Hepatocyte (in vitro differentiated cells): ENCODE results near the gene ZNF207. TPM values are rescaled to one million over a fixed set of nuclear protein-coding genes. Genes with fewer than 3 reads are reported as not detected.

ENCODE experiments used
- DNase-seq: peaks from one replicate; pipeline ENCODE4 v3.0.0-alpha.2; 2016; ENCODE audit warnings: low spot score
- H2AFZ ChIP-seq: fragments of 200-600 bp; sonication (generic); 2 replicates; pipeline ENCODE4 v1.6.0; 2016; ENCODE audit warnings: antibody characterized with exemption, mild to moderate bottlenecking
- H3K27ac ChIP-seq: fragments of 200-600 bp; sonication (generic); 2 replicates; pipeline ENCODE4 v1.5.1; 2016; ENCODE audit warnings: mild to moderate bottlenecking
- H3K27me3 ChIP-seq: fragments of 200-600 bp; sonication (generic); 2 replicates; pipeline ENCODE4 v1.6.1; 2016
- H3K36me3 ChIP-seq: fragments of 200-600 bp; sonication (generic); replicated peaks from 2 replicates; pipeline ENCODE4 v1.5.1; 2016; ENCODE audit warnings: low read depth; ENCODE audit not compliant: insufficient read depth
- H3K4me1 ChIP-seq: fragments of 200-600 bp; sonication (generic); 2 replicates; pipeline ENCODE4 v1.5.1; 2016; ENCODE audit warnings: mild to moderate bottlenecking, moderate library complexity; ENCODE audit not compliant: insufficient read depth
- H3K4me2 ChIP-seq: fragments of 200-600 bp; sonication (generic); 2 replicates; pipeline ENCODE4 v1.6.0; 2016
- H3K4me3 ChIP-seq: fragments of 200-600 bp; sonication (generic); 2 replicates; pipeline ENCODE4 v1.5.1; 2016; ENCODE audit warnings: mild to moderate bottlenecking
- H3K79me2 ChIP-seq: fragments of 200-600 bp; sonication (generic); 2 replicates; pipeline ENCODE4 v1.6.0; 2017; ENCODE audit warnings: mild to moderate bottlenecking
- H3K9me2 ChIP-seq: fragments of 200-600 bp; sonication (generic); replicated peaks from 2 replicates; pipeline ENCODE4 v1.6.0; 2017; ENCODE audit warnings: mild to moderate bottlenecking; ENCODE audit not compliant: insufficient read depth
- H3K9me3 ChIP-seq: fragments of 200-600 bp; sonication (generic); 2 replicates; pipeline ENCODE4 v1.5.1; 2016; ENCODE audit warnings: low read depth, mild to moderate bottlenecking
- H4K20me1 ChIP-seq: fragments of 200-600 bp; sonication (generic); 2 replicates; pipeline ENCODE4 v1.6.0; 2016; ENCODE audit warnings: mild to moderate bottlenecking; ENCODE audit not compliant: insufficient read depth, poor library complexity, severe bottlenecking
- CTCF ChIP-seq: fragments of 200-600 bp; sonication (generic); IDR thresholded peaks from 2 replicates; pipeline ENCODE4 v1.5.1; 2016; ENCODE audit warnings: antibody characterized with exemption, mild to moderate bottlenecking; ENCODE audit not compliant: poor library complexity
- EZH2 ChIP-seq: fragments of 200-600 bp; sonication (generic); IDR thresholded peaks from 2 replicates; pipeline ENCODE4 v1.6.1; 2016; ENCODE audit warnings: antibody characterized with exemption, mild to moderate bottlenecking, borderline replicate concordance
- EZH2phosphoT487 ChIP-seq: fragments of 200-600 bp; sonication (generic); IDR thresholded peaks from one replicate; pipeline ENCODE4 v1.6.1; 2018; ENCODE audit warnings: antibody characterized with exemption, mild to moderate bottlenecking, low read depth, moderate library complexity; ENCODE audit not compliant: unreplicated experiment, severe bottlenecking
- WGBS: methylation state at CpG from one replicate; pipeline ENCODE4 v1.1.6; 2016; ENCODE audit warnings: low lambda C conversion rate; ENCODE audit errors: missing lambda C conversion rate; 5-methylcytosine and 5-hydroxymethylcytosine counted together
- polyA plus RNA-seq: library from polyadenylated mRNA; unstranded; fragments of >200 nt; fragmentation: Nextera tagmentation; extraction: Ambion mirVana; gene quantifications from 2 replicates; pipeline ENCODE4 v1.2.1, GENCODE V29; 2016
- total RNA-seq: library from RNA; depleted of rRNA; stranded (reverse); fragments of >200 nt; gene quantifications from 2 replicates; pipeline ENCODE4 v1.2.3, GENCODE V29; 2014

Gene ZNF207
- total and polyA plus RNA-seq, 2 experiments from 2014 or later: 137 to 138 TPM

GRCh38 chr17:32335687-32336086 lies 14.3 kb upstream of the ZNF207 start:
- H3K4me2 ChIP-seq: no peak overlapping the region

GRCh38 chr17:32341141-32341856 lies 8.7 kb upstream of the ZNF207 start:
- TF ChIP-seq EZH2 (no peak), CTCF (peak; percentile 20)
- no peaks in the 10 kb centered on the region for H3K27me3 ChIP-seq
- 9% methylated on average over 13 of the region's 13 CpGs for WGBS
- peak; percentile 41 for DNase-seq
- no peaks in the 10 kb centered on the region for H3K9me2 ChIP-seq
- H4K20me1 ChIP-seq: no peaks in the 10 kb centered on the region
- H3K79me2 ChIP-seq: peaks cover 7% of the 10 kb centered on the region
- peak overlapping the region; percentile 90 for H2AFZ ChIP-seq
- H3K36me3 ChIP-seq: no peaks in the 10 kb centered on the region
- H3K9me3 ChIP-seq: no peaks in the 10 kb centered on the region
- peak overlapping the region; percentile 61 for H3K27ac ChIP-seq
- H3K4me3 ChIP-seq: peak overlapping the region; percentile 49
- H3K4me1 ChIP-seq: peaks cover 4% of the 10 kb centered on the region
- H3K4me2 ChIP-seq: peak overlapping the region; percentile 76

More at GRCh38 chr17:32335687-32336086, 14.3 kb upstream of the ZNF207 start:
- no peak overlapping the region for H3K27ac ChIP-seq
- H2AFZ ChIP-seq: no peak overlapping the region
- TF ChIP-seq CTCF (no peak), EZH2phosphoT487 (no peak), EZH2 (no peak)
- H3K36me3 ChIP-seq: no peaks in the 10 kb centered on the region
- H3K9me2 ChIP-seq: no peaks in the 10 kb centered on the region
- DNase-seq: no peak
- H3K4me1 ChIP-seq: no peaks in the 10 kb centered on the region
- H3K79me2 ChIP-seq: peaks cover 1% of the 10 kb centered on the region
- H3K4me3 ChIP-seq: no peak overlapping the region
- no peaks in the 10 kb centered on the region for H3K27me3 ChIP-seq
- no peaks in the 10 kb centered on the region for H4K20me1 ChIP-seq
- H3K9me3 ChIP-seq: no peaks in the 10 kb centered on the region
- WGBS: 83% methylated on average over 4 of the region's 4 CpGs

- Histone ChIP-seq H3K4me1 (peaks cover 4% of the 10 kb centered on the region), H3K4me2 (peak within 1 kb of the TSS; percentile 76), H3K9me2 (no peaks in the 10 kb centered on the region), H3K4me3 (peak within 1 kb of the TSS; percentile 49), H3K9me3 (no peaks in the 10 kb centered on the region), H2AFZ (peak within 1 kb of the TSS; percentile 90), H3K27ac (peak within 1 kb of the TSS; percentile 61), H4K20me1 (no peaks in the 10 kb centered on the region), H3K36me3 (no peaks in the 10 kb centered on the region), H3K27me3 (no peaks in the 10 kb centered on the region), H3K79me2 (peaks cover 7% of the 10 kb centered on the region)
- no peak for TF ChIP-seq EZH2phosphoT487
- DNase-seq: peak; percentile 84
- 11% methylated on average over 38 of the region's 47 CpGs for WGBS
These were observed 7.9 kb upstream of the ZNF207 start, which contains the start of gene C17orf75 for GRCh38 chr17:32341857-32342602. Gene C17orf75, minus strand, starts transcription at chr17:32342173. Its CDS starts 34 bp downstream, at chr17:32342139.

GRCh38 chr17:32342603-32343325 lies 7.2 kb upstream of the ZNF207 start:
- Histone ChIP-seq H3K79me2 (peaks cover 7% of the 10 kb centered on the region), H2AFZ (peak overlapping the region; percentile 90), H3K4me1 (peaks cover 4% of the 10 kb centered on the region)

More at GRCh38 chr17:32342603-32343325, 7.2 kb upstream of the ZNF207 start:
- peak overlapping the region; percentile 61 for H3K27ac ChIP-seq
- peak overlapping the region; percentile 49 for H3K4me3 ChIP-seq
- H3K9me2 ChIP-seq: no peaks in the 10 kb centered on the region
- H3K4me2 ChIP-seq: peak overlapping the region; percentile 76
- TF ChIP-seq CTCF (no peak), EZH2phosphoT487 (no peak), EZH2 (no peak)
- H3K36me3 ChIP-seq: no peaks in the 10 kb centered on the region
- no peaks in the 10 kb centered on the region for H3K9me3 ChIP-seq
- WGBS: 83% methylated on average over 14 of the region's 14 CpGs
- H4K20me1 ChIP-seq: no peaks in the 10 kb centered on the region
- H3K27me3 ChIP-seq: no peaks in the 10 kb centered on the region
- no peak for DNase-seq
